Cardiac septum (tissue), 1 donor: ENCODE data around the gene DPY19L3. TPM values are rescaled to one million over a fixed set of nuclear protein-coding genes. Genes with fewer than 3 reads are reported as not detected.
A peak's percentile ranks its signal among the peaks of the same experiment; 100 is the strongest.

Source experiments
- DNase-seq: peaks from one replicate; pipeline ENCODE4 v3.0.0-alpha.2; 2020; ENCODE audit warnings: low spot score
- intact Hi-C: fragments of 100-400 bp; cut with DNase I; formaldehyde crosslinking; loops from one replicate; pipeline ENCODE4 v1.14.0; 2022
- total RNA-seq: library from RNA; stranded (reverse); fragmentation: NEBNext Ultra II Directional; extraction: Animal tissue kit (Norgen Biotek cat#: 25700); gene quantifications from one replicate; pipeline ENCODE4 v1.2.1, GENCODE V29; 2021
- donor health status: DM: no; HTN: no; CAD: no.

The DPY19L3 gene
- total RNA-seq, 1 donor from 2014 or later = 8.6 TPM

- DNase-seq = no peak
- intact Hi-C loops = no loop called here
Measured at GRCh38 chr19:32387701-32388392, 17.7 kb upstream of the DPY19L3 start.

GRCh38 chr19:32388393-32388855, 17.1 kb upstream of the DPY19L3 start:
- DNase-seq = no peak
- intact Hi-C loops = no loop called here

- no peak for DNase-seq
- intact Hi-C loops = no loop called here
Measured at GRCh38 chr19:32392901-32393300, 12.7 kb upstream of the DPY19L3 start.

- intact Hi-C loops = no loop called here
Measured at GRCh38 chr19:32396046-32396652, 9.4 kb upstream of the DPY19L3 start.

GRCh38 chr19:32397671-32398101, 7.9 kb upstream of the DPY19L3 start:
- intact Hi-C loops = no loop called here
- no peak for DNase-seq

More at GRCh38 chr19:32396046-32396652, 9.4 kb upstream of the DPY19L3 start:
- DNase-seq = no peak

- intact Hi-C loops = no loop called here
- no peak for DNase-seq
Measured at GRCh38 chr19:32401992-32402391, 3.6 kb upstream of the DPY19L3 start.

- no peak for DNase-seq
- intact Hi-C loops = no loop called here
Measured at GRCh38 chr19:32403291-32403995, 2.1 kb upstream of the DPY19L3 start.

- DNase-seq = no peak
- intact Hi-C loops = no loop called here
Measured at GRCh38 chr19:32404213-32404932, 1.2 kb upstream of the DPY19L3 start.

GRCh38 chr19:32404933-32405430, 588 bp upstream of the DPY19L3 start:
- peak; percentile 79 for DNase-seq
- intact Hi-C loops = loop anchor here (5.0 kb wide), 1 partner anchor 58 kb away; the partner anchor contains the start of gene ZNF507

GRCh38 chr19:32406161-32407003, 812 bp downstream of the DPY19L3 start:
- DNase-seq = no peak
- intact Hi-C loops = loop anchor here (5.0 kb wide), 1 partner anchor 59 kb away; the partner anchor contains the start of gene ZNF507

- no peak for DNase-seq
- intact Hi-C loops = loop anchor here (5.0 kb wide), 1 partner anchor 60 kb away; the partner anchor contains the start of gene ZNF507
Measured at GRCh38 chr19:32407004-32407992, 1.7 kb downstream of the DPY19L3 start.

GRCh38 chr19:32415246-32415645, 9.7 kb downstream of the DPY19L3 start:
- intact Hi-C loops = no loop called here
- no peak for DNase-seq

- DNase-seq = no peak
- intact Hi-C loops = no loop called here
Measured at GRCh38 chr19:32415669-32416068, 10.1 kb downstream of the DPY19L3 start.

- intact Hi-C loops = no loop called here
- no peak for DNase-seq
Measured at GRCh38 chr19:32416749-32417456, 11.3 kb downstream of the DPY19L3 start.

- no peak for DNase-seq
- intact Hi-C loops = no loop called here
Measured at GRCh38 chr19:32418155-32418554, 12.6 kb downstream of the DPY19L3 start.

- intact Hi-C loops = no loop called here
- no peak for DNase-seq
Measured at GRCh38 chr19:32421589-32422361, 16.2 kb downstream of the DPY19L3 start.
